H9 (cell line): ENCODE data around the gene PARP1. TPM values are rescaled to one million over a fixed set of nuclear protein-coding genes. Genes with fewer than 3 reads are reported as not detected.

Experiments
- DNase-seq: peaks from one replicate; pipeline ENCODE4 v3.0.0-alpha.2; 2017
- H2AFZ ChIP-seq: one replicate; pipeline ENCODE4 v1.6.1; 2013; ENCODE audit warnings: mild to moderate bottlenecking, low read length, control low read depth, moderate library complexity
- H2AK5ac ChIP-seq: 2 replicates; pipeline ENCODE4 v1.6.1; 2013; ENCODE audit warnings: low read length, control low read depth, mixed read lengths; ENCODE audit not compliant: insufficient read length
- H2BK120ac ChIP-seq: one replicate; pipeline ENCODE4 v1.6.1; 2013; ENCODE audit warnings: low read depth, mild to moderate bottlenecking, low read length, control low read depth, inconsistent platforms; ENCODE audit not compliant: poor library complexity, severe bottlenecking
- H2BK12ac ChIP-seq: 2 replicates; pipeline ENCODE4 v1.6.1; 2013; ENCODE audit warnings: low read length, control low read depth, mixed read lengths, low read depth; ENCODE audit not compliant: insufficient read length
- H2BK15ac ChIP-seq: 2 replicates; pipeline ENCODE4 v1.6.1; 2013; ENCODE audit warnings: low read depth, low read length, control low read depth
- H2BK20ac ChIP-seq: one replicate; pipeline ENCODE4 v1.6.1; 2013; ENCODE audit warnings: low read depth, mild to moderate bottlenecking, low read length, control low read depth, inconsistent platforms; ENCODE audit not compliant: poor library complexity, severe bottlenecking
- H2BK5ac ChIP-seq: 2 replicates; pipeline ENCODE4 v1.6.1; 2013; ENCODE audit warnings: low read length, control low read depth, mixed read lengths; ENCODE audit not compliant: insufficient read length
- H3K14ac ChIP-seq: 2 replicates; pipeline ENCODE4 v1.6.1; 2013; ENCODE audit warnings: low read length, control low read depth; ENCODE audit not compliant: insufficient read depth
- H3K18ac ChIP-seq: 2 replicates; pipeline ENCODE4 v1.6.1; 2013; ENCODE audit warnings: low read depth, mild to moderate bottlenecking, mixed read lengths, low read length, control low read depth; ENCODE audit not compliant: insufficient read length
- H3K23ac ChIP-seq: 2 replicates; pipeline ENCODE4 v1.6.1; 2013; ENCODE audit warnings: low read length, control low read depth, mixed read lengths, low read depth; ENCODE audit not compliant: insufficient read length
- H3K23me2 ChIP-seq: 2 replicates; pipeline ENCODE4 v1.6.1; 2013; ENCODE audit warnings: low read depth, mild to moderate bottlenecking, mixed read lengths, low read length, control low read depth; ENCODE audit not compliant: insufficient read length, poor library complexity, severe bottlenecking
- H3K27ac ChIP-seq: 2 replicates; pipeline ENCODE4 v1.5.1; 2013; ENCODE audit warnings: low read length, control low read depth, mixed read lengths, low read depth; ENCODE audit not compliant: insufficient read length
- H3K27me3 ChIP-seq: 2 replicates; pipeline ENCODE4 v1.6.1; 2013; ENCODE audit warnings: low read length, control low read depth, inconsistent platforms; ENCODE audit not compliant: insufficient read depth
- H3K4ac ChIP-seq: 2 replicates; pipeline ENCODE4 v1.6.1; 2013; ENCODE audit warnings: low read depth, mild to moderate bottlenecking, control low read depth, inconsistent platforms, low read length, moderate library complexity
- H3K4me1 ChIP-seq: 2 replicates; pipeline ENCODE4 v1.6.1; 2013; ENCODE audit warnings: low read length, control low read depth, inconsistent platforms; ENCODE audit not compliant: insufficient read depth
- H3K4me2 ChIP-seq: 2 replicates; pipeline ENCODE4 v1.6.1; 2013; ENCODE audit warnings: low read length, control low read depth, mixed read lengths; ENCODE audit not compliant: insufficient read length, insufficient read depth
- H3K56ac ChIP-seq: 2 replicates; pipeline ENCODE4 v1.6.1; 2013; ENCODE audit warnings: low read depth, mild to moderate bottlenecking, mixed read lengths, low read length, control low read depth; ENCODE audit not compliant: insufficient read length
- H3K79me1 ChIP-seq: 2 replicates; pipeline ENCODE4 v1.6.1; 2013; ENCODE audit warnings: low read depth, mild to moderate bottlenecking, moderate library complexity, low read length, control low read depth, inconsistent platforms; ENCODE audit not compliant: insufficient read depth, poor library complexity, severe bottlenecking
- H3K79me2 ChIP-seq: 2 replicates; pipeline ENCODE4 v1.6.1; 2013; ENCODE audit warnings: low read length, control low read depth, inconsistent platforms; ENCODE audit not compliant: insufficient read depth
- H3K9ac ChIP-seq: 2 replicates; pipeline ENCODE4 v1.6.1; 2013; ENCODE audit warnings: low read length, control low read depth, mixed read lengths; ENCODE audit not compliant: insufficient read length; ENCODE audit errors: extremely low read depth
- H3K9me3 ChIP-seq: one replicate; pipeline ENCODE4 v1.6.1; 2013; ENCODE audit warnings: low read depth, low read length, inconsistent platforms; ENCODE audit not compliant: control insufficient read depth
- H3T11ph ChIP-seq: one replicate; pipeline ENCODE4 v1.6.1; 2013; ENCODE audit warnings: mild to moderate bottlenecking, low read length, control low read depth, inconsistent platforms
- H4K20me1 ChIP-seq: one replicate; pipeline ENCODE4 v1.6.1; 2013; ENCODE audit not compliant: control insufficient read depth, insufficient read length, insufficient read depth
- H4K5ac ChIP-seq: 2 replicates; pipeline ENCODE4 v1.6.1; 2013; ENCODE audit warnings: low read depth, mild to moderate bottlenecking, mixed read lengths, low read length, control low read depth; ENCODE audit not compliant: insufficient read length
- H4K8ac ChIP-seq: replicated peaks from 2 replicates; pipeline ENCODE4 v1.6.1; 2013; ENCODE audit warnings: low read length, control low read depth, mixed read lengths, low read depth; ENCODE audit not compliant: insufficient read length
- H4K91ac ChIP-seq: 2 replicates; pipeline ENCODE4 v1.6.1; 2013; ENCODE audit warnings: low read depth, mild to moderate bottlenecking, moderate library complexity, mixed read lengths, low read length, control low read depth; ENCODE audit not compliant: insufficient read length
- H3K27ac Mint-ChIP-seq, 3 experiments: 2 replicates in 2 of 3; 3 replicates in 1 of 3; pipeline ENCODE4 v1.8.0; 2020 to 2021; ENCODE audit warnings: mixed read lengths in 3 of 3, mild to moderate bottlenecking in 1 of 3, moderate library complexity in 1 of 3
- H3K27me3 Mint-ChIP-seq: 2 replicates; pipeline ENCODE4 v1.8.0; 2021; ENCODE audit warnings: low read depth, mild to moderate bottlenecking, moderate library complexity, mixed read lengths
- H3K36me3 Mint-ChIP-seq, 3 experiments: 2 replicates in 2 of 3; 3 replicates in 1 of 3; pipeline ENCODE4 v1.8.0; 2020 to 2021; ENCODE audit warnings: low read depth in 3 of 3, mixed read lengths in 3 of 3; ENCODE audit not compliant: insufficient read depth in 1 of 3
- H3K4me1 Mint-ChIP-seq, 2 experiments: 2 replicates each; pipeline ENCODE4 v1.8.0; 2020; ENCODE audit warnings: mixed read lengths in 2 of 2
- H3K4me3 Mint-ChIP-seq, 2 experiments: 2 replicates in 1 of 2; 3 replicates in 1 of 2; pipeline ENCODE4 v1.8.0; 2020 to 2021; ENCODE audit warnings: mild to moderate bottlenecking in 2 of 2, mixed read lengths in 2 of 2, moderate library complexity in 1 of 2
- H3K9me3 Mint-ChIP-seq, 2 experiments: 2 replicates in 1 of 2; 3 replicates in 1 of 2; pipeline ENCODE4 v1.8.0; 2020; ENCODE audit warnings: mild to moderate bottlenecking in 2 of 2, mixed read lengths in 2 of 2, moderate library complexity in 1 of 2
- WGBS: extraction: QIAGEN DNeasy Blood & Tissue Kit; methylation state at CpG from one replicate; pipeline ENCODE4 v1.1.7; 2013; ENCODE audit warnings: missing lambda C conversion rate, low lambda C conversion rate, mixed read lengths; ENCODE audit not compliant: insufficient read length; ENCODE audit errors: extremely low coverage; 5-methylcytosine and 5-hydroxymethylcytosine counted together
- total RNA-seq: library from RNA; stranded (reverse); gene quantifications from 2 replicates; pipeline ENCODE4 v1.2.1, GENCODE V29; 2021
- TF ChIP-seq, protein P1 (sequence below): fragments of 200-600 bp; sonication (generic); conservative IDR thresholded peaks from 3 replicates; pipeline ENCODE4 v1.8.0; 2021; ENCODE audit warnings: antibody characterized with exemption, mild to moderate bottlenecking

PARP1 gene
- total RNA-seq, 1 experiment from 2014 or later, result 337 TPM

- Histone ChIP-seq H4K5ac (no peak overlapping the region), H3K9me3 (no peaks in the 10 kb centered on the region), H2BK12ac (no peak overlapping the region), H2BK120ac (no peak overlapping the region), H3K56ac (no peak overlapping the region), H2BK15ac (no peak overlapping the region), H4K91ac (no peak overlapping the region), H3K79me2 (no peaks in the 10 kb centered on the region), H3K14ac (no peak overlapping the region), H3K23me2 (no peaks in the 10 kb centered on the region), H3K9ac (no peak overlapping the region), H3K4me2 (no peak overlapping the region), H4K8ac (no peak overlapping the region), H3K23ac (no peak overlapping the region), H3K18ac (no peak overlapping the region), H3K4me1 (no peaks in the 10 kb centered on the region), H2BK5ac (no peak overlapping the region), H3K4ac (no peak overlapping the region), H4K20me1 (no peaks in the 10 kb centered on the region), H3K27me3 (no peaks in the 10 kb centered on the region), H3K27ac (no peak overlapping the region), H2AFZ (no peak overlapping the region), H2BK20ac (no peak overlapping the region), H3T11ph (no peak overlapping the region), H3K79me1 (no peaks in the 10 kb centered on the region), H2AK5ac (no peak overlapping the region)
- no peaks in the 10 kb centered on the region for H3K4me1 Mint-ChIP-seq
- H3K27me3 Mint-ChIP-seq, result no peaks in the 10 kb centered on the region
- 0 out of 7 replicates have a peak overlapping the region, but pooled peaks of 1 of the 3 experiments have one; percentile 44 for H3K27ac Mint-ChIP-seq
- H3K36me3 Mint-ChIP-seq, result peaks cover 68 to 99% (median 97%) of the 10 kb centered on the region in 3 experiments
- no peak overlapping the region for H3K4me3 Mint-ChIP-seq
- TF ChIP-seq, protein P1, sequence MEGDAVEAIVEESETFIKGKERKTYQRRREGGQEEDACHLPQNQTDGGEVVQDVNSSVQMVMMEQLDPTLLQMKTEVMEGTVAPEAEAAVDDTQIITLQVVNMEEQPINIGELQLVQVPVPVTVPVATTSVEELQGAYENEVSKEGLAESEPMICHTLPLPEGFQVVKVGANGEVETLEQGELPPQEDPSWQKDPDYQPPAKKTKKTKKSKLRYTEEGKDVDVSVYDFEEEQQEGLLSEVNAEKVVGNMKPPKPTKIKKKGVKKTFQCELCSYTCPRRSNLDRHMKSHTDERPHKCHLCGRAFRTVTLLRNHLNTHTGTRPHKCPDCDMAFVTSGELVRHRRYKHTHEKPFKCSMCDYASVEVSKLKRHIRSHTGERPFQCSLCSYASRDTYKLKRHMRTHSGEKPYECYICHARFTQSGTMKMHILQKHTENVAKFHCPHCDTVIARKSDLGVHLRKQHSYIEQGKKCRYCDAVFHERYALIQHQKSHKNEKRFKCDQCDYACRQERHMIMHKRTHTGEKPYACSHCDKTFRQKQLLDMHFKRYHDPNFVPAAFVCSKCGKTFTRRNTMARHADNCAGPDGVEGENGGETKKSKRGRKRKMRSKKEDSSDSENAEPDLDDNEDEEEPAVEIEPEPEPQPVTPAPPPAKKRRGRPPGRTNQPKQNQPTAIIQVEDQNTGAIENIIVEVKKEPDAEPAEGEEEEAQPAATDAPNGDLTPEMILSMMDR, result no peak
- no peak for DNase-seq
- no CpG with 5 or more reads among the region's 5 CpGs for WGBS
- no peaks in the 10 kb centered on the region for H3K9me3 Mint-ChIP-seq
These were observed 42.1 kb downstream of the PARP1 start for GRCh38 chr1:226365831-226366231.
